GM12878 (cell line): ENCODE data around the gene PCIF1. TPM values are rescaled to one million over a fixed set of nuclear protein-coding genes. Genes with fewer than 3 reads are reported as not detected.

ENCODE experiments used
- ATAC-seq: fragments of 200-7000 bp; cut with Tn5 transposase; 3 replicates; pipeline ENCODE4 v1.9.1; 2020; ENCODE audit warnings: mild to moderate bottlenecking, moderate library complexity
- BruUV-seq: library from RNA; stranded (reverse); fragments of 400-500 nt; replicated peaks from 2 replicates; lab custom pipeline; 2021; lab: Mats Ljungman, UMichigan
- CTCF ChIA-PET: fragments of 300-600 bp; sonication (Branson Sonifier 250); formaldehyde crosslinking; extraction: SDS; loops from one replicate; lab custom pipeline; 2021; ENCODE audit warnings: inconsistent platforms; lab: Yijun Ruan, JAX
- POLR2A ChIA-PET: fragments of 350-600 bp; formaldehyde crosslinking; extraction: SDS; loops from one replicate; lab custom pipeline; 2021; ENCODE audit warnings: inconsistent platforms; lab: Charles Lee
- RAD21 ChIA-PET: fragments of 300-600 bp; sonication (Branson Sonifier 250); formaldehyde crosslinking; loops from one replicate; lab custom pipeline; 2023; ENCODE audit warnings: antibody characterized with exemption; ENCODE audit not compliant: unreplicated experiment; lab: Charles Lee
- SMC1A ChIA-PET: fragments of 300-600 bp; sonication (Branson Sonifier 250); formaldehyde crosslinking; loops from one replicate; lab custom pipeline; 2023; ENCODE audit not compliant: unreplicated experiment, uncharacterized antibody; lab: Charles Lee
- DNase-seq: peaks from one replicate; pipeline ENCODE4 v3.0.0-alpha.2; 2011; ENCODE audit warnings: low read depth, low spot score
- FAIRE-seq: peaks from 3 replicates; lab custom pipeline; 2011; peaks lifted over from hg19 to GRCh38; lab: Jason Lieb, UNC
- H2AFZ ChIP-seq: 2 replicates; pipeline ENCODE4 v1.6.0; 2011; ENCODE audit warnings: low read depth, low read length, control low read depth; ENCODE audit not compliant: control insufficient read depth
- H3K27ac ChIP-seq: 2 replicates; pipeline ENCODE4 v1.5.1; 2011; ENCODE audit warnings: control low read depth; ENCODE audit not compliant: control insufficient read depth, insufficient read depth
- H3K27me3 ChIP-seq, 2 experiments: replicated peaks in 1 of 2; 2 replicates each; pipeline versions ENCODE4 v1.6.0 to v1.6.1; 2011; ENCODE audit warnings: low read length in 1 of 2; ENCODE audit not compliant: control insufficient read depth in 2 of 2, insufficient read depth in 2 of 2
- H3K36me3 ChIP-seq, 2 experiments: 2 replicates each; pipeline ENCODE4 v1.5.1; 2011; ENCODE audit warnings: low read length in 1 of 2; ENCODE audit not compliant: control insufficient read depth in 2 of 2, insufficient read depth in 2 of 2
- H3K4me1 ChIP-seq: 2 replicates; pipeline ENCODE4 v1.6.1; 2011; ENCODE audit warnings: mild to moderate bottlenecking, low read length, moderate library complexity, mixed read lengths; ENCODE audit not compliant: control insufficient read depth, insufficient read depth
- H3K4me2 ChIP-seq: 2 replicates; pipeline ENCODE4 v1.6.0; 2011; ENCODE audit warnings: control low read depth; ENCODE audit not compliant: control insufficient read depth, insufficient read depth
- H3K4me3 ChIP-seq: fragments of 200-600 bp; sonication (generic); 2 replicates; pipeline ENCODE4 v1.5.1; 2016
- H3K79me2 ChIP-seq: 2 replicates; pipeline ENCODE4 v1.6.0; 2011; ENCODE audit warnings: low read length; ENCODE audit not compliant: control insufficient read depth, insufficient read depth
- H3K9ac ChIP-seq: 2 replicates; pipeline ENCODE4 v1.8.0; 2011; ENCODE audit warnings: low read length, control low read depth, mixed read lengths; ENCODE audit not compliant: control insufficient read depth, insufficient read depth
- H3K9me3 ChIP-seq: replicated peaks from 3 replicates; pipeline ENCODE4 v1.5.1; 2011; ENCODE audit warnings: mild to moderate bottlenecking, low read length; ENCODE audit not compliant: control insufficient read depth, insufficient read depth
- H4K20me1 ChIP-seq: 2 replicates; pipeline ENCODE4 v1.6.0; 2011; ENCODE audit not compliant: control insufficient read depth, insufficient read depth
- BCL11A ChIP-seq: IDR thresholded peaks from 2 replicates; pipeline ENCODE4 v1.6.1; 2011; ENCODE audit warnings: low read depth, low read length
- DPF2 ChIP-seq: fragments of 450-650 bp; IDR thresholded peaks from 2 replicates; pipeline ENCODE4 v1.6.1; 2017; ENCODE audit warnings: mild to moderate bottlenecking
- GABPA ChIP-seq: IDR thresholded peaks from 2 replicates; pipeline ENCODE4 v1.6.1; 2014; ENCODE audit warnings: antibody characterized with exemption, low read depth, mild to moderate bottlenecking, inconsistent platforms
- MEF2B ChIP-seq: fragments of 450-650 bp; IDR thresholded peaks from 2 replicates; pipeline ENCODE4 v1.6.1; 2018; ENCODE audit warnings: mild to moderate bottlenecking, moderate library complexity; ENCODE audit not compliant: partially characterized antibody, poor library complexity, severe bottlenecking
- PML ChIP-seq: IDR thresholded peaks from 2 replicates; pipeline ENCODE4 v1.6.1; 2012; ENCODE audit warnings: low read length, inconsistent platforms
- POLR2A ChIP-seq: IDR thresholded peaks from 2 replicates; pipeline ENCODE4 v1.6.1; 2011; ENCODE audit warnings: low read depth, mild to moderate bottlenecking, low read length
- POLR2AphosphoS5 ChIP-seq: IDR thresholded peaks from 2 replicates; pipeline ENCODE4 v1.6.1; 2011; ENCODE audit warnings: mild to moderate bottlenecking, low read length, inconsistent platforms
- RCOR1 ChIP-seq: conservative IDR thresholded peaks from 2 replicates; pipeline ENCODE4 v1.6.1; 2012; ENCODE audit warnings: low read depth, low read length, improper control_type of control experiment
- SMAD5 ChIP-seq: IDR thresholded peaks from 2 replicates; pipeline ENCODE4 v1.6.1; 2016; ENCODE audit warnings: antibody characterized with exemption, low read depth
- SUPT20H ChIP-seq: IDR thresholded peaks from 2 replicates; pipeline ENCODE4 v1.6.1; 2011; ENCODE audit warnings: low read depth, mild to moderate bottlenecking, low read length, moderate library complexity, borderline replicate concordance; ENCODE audit not compliant: control insufficient read depth
- WGBS: methylation state at CpG from one replicate; pipeline ENCODE4 v1.1.6; 2016; ENCODE audit warnings: low lambda C conversion rate; ENCODE audit not compliant: insufficient replicate concordance, insufficient coverage; ENCODE audit errors: missing lambda C conversion rate; 5-methylcytosine and 5-hydroxymethylcytosine counted together
- in situ Hi-C: fragments of 300-500 bp; cut with MboI; formaldehyde crosslinking; loops from 9 replicates; pipeline ENCODE4 v1.14.3; 2018; ENCODE audit warnings: mixed read lengths
- intact Hi-C: fragments of 100-400 bp; cut with micrococcal nuclease; formaldehyde crosslinking; loops from one replicate; pipeline ENCODE4 v1.14.2; 2022; ENCODE audit not compliant: unreplicated experiment
- polyA plus RNA-seq, 11 experiments: library from polyadenylated mRNA; depleted of rRNA in 4 of 11; unstranded in 6 of 11; stranded (reverse) in 5 of 11; fragments of >200 nt; fragmentation: Nextera tagmentation in 4 of 11; fragmentation: Illumina TruSeq in 1 of 11; extraction: Ambion mirVana in 4 of 11; extraction: Trizol in 1 of 11; gene quantifications; 1 replicate in 1 of 11; 2 replicates in 10 of 11; pipeline versions ENCODE4 v1.2.1 to v1.2.3, GENCODE V29; 2011 to 2016; ENCODE audit warnings: inconsistent platforms in 2 of 11, missing spikeins in 2 of 11, low read depth in 1 of 11
- total RNA-seq, 4 experiments: library from RNA; depleted of rRNA in 3 of 4; stranded (reverse); fragments of >200 nt in 3 of 4; fragmentation: Illumina TruSeq in 1 of 4; extraction: Trizol in 1 of 4; gene quantifications; 2 replicates each; pipeline versions ENCODE4 v1.2.1 to v1.2.3, GENCODE V29; 2013 to 2021
- TF ChIP-seq, protein P1 (sequence below): IDR thresholded peaks from 2 replicates; pipeline ENCODE4 v1.6.1; 2011; ENCODE audit warnings: low read depth, low read length, improper control_type of control experiment, borderline replicate concordance
- TF ChIP-seq, protein P2 (sequence below): fragments of 450-650 bp; IDR thresholded peaks from 2 replicates; pipeline ENCODE4 v1.6.1; 2014; ENCODE audit warnings: mild to moderate bottlenecking
- TF ChIP-seq, protein P3 (sequence below): fragments of 450-650 bp; IDR thresholded peaks from 2 replicates; pipeline ENCODE4 v1.6.1; 2016; ENCODE audit warnings: mild to moderate bottlenecking, moderate library complexity, borderline replicate concordance
- TF ChIP-seq, protein P4 (sequence below): fragments of 450-650 bp; IDR thresholded peaks from 2 replicates; pipeline ENCODE4 v1.6.1; 2016; ENCODE audit warnings: mild to moderate bottlenecking

The PCIF1 gene
- total and polyA plus RNA-seq, 10 of the 15 experiments (the other 5 are each of a cell fraction or from before 2014, with no cell fraction given) = 8.4 to 32.9 (median 17.6) TPM

DNA sequence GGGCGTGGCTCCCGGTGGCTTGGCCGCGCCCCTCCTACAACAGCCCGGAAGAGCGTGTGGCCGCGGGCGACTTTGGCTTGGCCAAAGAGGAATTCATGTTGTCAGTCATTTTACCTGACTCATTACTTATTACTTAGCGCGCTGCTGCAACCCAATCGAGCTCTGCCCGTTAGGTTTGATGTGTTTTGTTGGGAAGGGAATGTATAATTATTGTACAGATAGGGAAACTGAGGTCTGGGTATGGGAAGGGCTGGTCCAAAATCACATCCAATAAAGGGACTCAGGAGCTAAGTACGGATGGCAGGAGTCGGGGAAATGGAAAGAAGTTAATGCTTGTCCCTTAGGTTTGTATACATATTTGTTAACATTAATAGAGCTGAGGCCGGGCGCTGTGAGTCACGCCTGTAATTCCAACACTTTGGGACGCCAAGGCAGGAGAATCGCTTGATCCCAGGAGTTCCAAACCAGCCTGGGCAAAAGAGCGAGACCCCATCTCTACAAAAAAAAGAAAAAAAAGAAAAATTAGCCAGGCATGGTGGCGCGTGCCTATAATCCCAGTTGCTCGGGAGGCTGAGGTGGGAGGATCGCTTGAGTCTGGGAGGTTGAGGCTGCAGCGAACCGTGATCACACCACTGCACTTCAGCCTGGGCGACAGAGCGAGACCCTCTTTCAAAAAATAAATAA lies 38.2 kb downstream of the PCIF1 start:
- Histone ChIP-seq H2AFZ (peak overlapping the region; percentile 88), H3K79me2 (peaks cover 34% of the 10 kb centered on the region), H3K36me3 (peaks cover 5 to 8% of the 10 kb centered on the region in 2 experiments), H4K20me1 (no peaks in the 10 kb centered on the region), H3K9me3 (no peaks in the 10 kb centered on the region; the same call in 2 of the 3 replicates), H3K4me1 (peaks cover 5% of the 10 kb centered on the region), H3K4me2 (peak overlapping the region; percentile 83), H3K27me3 (no peaks in the 10 kb centered on the region; a peak in 1 of 4 replicates), H3K4me3 (peak overlapping the region; percentile 79), H3K27ac (peak overlapping the region; percentile 97), H3K9ac (peak overlapping the region; percentile 66)
- ChIA-PET POLR2A (interaction anchor here (0.6 to 1.7 kb wide), 6 partner anchors 32 to 630 kb away, joined by 3 to 9 read pairs (median 4); partner anchors contain the start of gene PCIF1), SMC1A (interaction anchor here (1.0 to 4.1 kb wide), 4 partner anchors 10 to 58 kb away, joined by 3 to 14 read pairs (median 6); no protein-coding TSS in a partner anchor), RAD21 (interaction anchor here (0.8 to 4.1 kb wide), 5 partner anchors 13 to 386 kb away, joined by 3 to 21 read pairs (median 5); no protein-coding TSS in a partner anchor), CTCF (interaction anchor here (0.5 to 12.1 kb wide), 9 partner anchors 10 to 202 kb away, joined by 3 to 151 read pairs (median 4); no protein-coding TSS in a partner anchor)
- DNase-seq (no peak), ATAC-seq (peak; percentile 89), FAIRE-seq (no peak)
- in situ Hi-C loops (no loop called here), intact Hi-C loops (loop anchor here (5.0 kb wide), 3 partner anchors 40 to 115 kb away; partner anchors contain the start of genes CTSA, NCOA5 and NEURL2)
- WGBS = 48% methylated on average over 29 of the region's 29 CpGs
- BruUV-seq = TSS peak; percentile 92
- TF ChIP-seq, protein P1, sequence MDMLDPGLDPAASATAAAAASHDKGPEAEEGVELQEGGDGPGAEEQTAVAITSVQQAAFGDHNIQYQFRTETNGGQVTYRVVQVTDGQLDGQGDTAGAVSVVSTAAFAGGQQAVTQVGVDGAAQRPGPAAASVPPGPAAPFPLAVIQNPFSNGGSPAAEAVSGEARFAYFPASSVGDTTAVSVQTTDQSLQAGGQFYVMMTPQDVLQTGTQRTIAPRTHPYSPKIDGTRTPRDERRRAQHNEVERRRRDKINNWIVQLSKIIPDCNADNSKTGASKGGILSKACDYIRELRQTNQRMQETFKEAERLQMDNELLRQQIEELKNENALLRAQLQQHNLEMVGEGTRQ = no peak
- TF ChIP-seq, protein P2, sequence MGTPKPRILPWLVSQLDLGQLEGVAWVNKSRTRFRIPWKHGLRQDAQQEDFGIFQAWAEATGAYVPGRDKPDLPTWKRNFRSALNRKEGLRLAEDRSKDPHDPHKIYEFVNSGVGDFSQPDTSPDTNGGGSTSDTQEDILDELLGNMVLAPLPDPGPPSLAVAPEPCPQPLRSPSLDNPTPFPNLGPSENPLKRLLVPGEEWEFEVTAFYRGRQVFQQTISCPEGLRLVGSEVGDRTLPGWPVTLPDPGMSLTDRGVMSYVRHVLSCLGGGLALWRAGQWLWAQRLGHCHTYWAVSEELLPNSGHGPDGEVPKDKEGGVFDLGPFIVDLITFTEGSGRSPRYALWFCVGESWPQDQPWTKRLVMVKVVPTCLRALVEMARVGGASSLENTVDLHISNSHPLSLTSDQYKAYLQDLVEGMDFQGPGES = no peak
- TF ChIP-seq GABPA (no peak), POLR2A (peak; percentile 72), SMAD5 (peak; percentile 85), RCOR1 (no peak), BCL11A (no peak), MEF2B (no peak), SUPT20H (no peak), POLR2AphosphoS5 (peak; percentile 69; the same call in 1 of the 2 replicates), PML (peak; percentile 61; the same call in 1 of the 2 replicates), DPF2 (0 out of 2 replicates have a peak, but pooled peaks have one; percentile 2)
- TF ChIP-seq, protein P3, sequence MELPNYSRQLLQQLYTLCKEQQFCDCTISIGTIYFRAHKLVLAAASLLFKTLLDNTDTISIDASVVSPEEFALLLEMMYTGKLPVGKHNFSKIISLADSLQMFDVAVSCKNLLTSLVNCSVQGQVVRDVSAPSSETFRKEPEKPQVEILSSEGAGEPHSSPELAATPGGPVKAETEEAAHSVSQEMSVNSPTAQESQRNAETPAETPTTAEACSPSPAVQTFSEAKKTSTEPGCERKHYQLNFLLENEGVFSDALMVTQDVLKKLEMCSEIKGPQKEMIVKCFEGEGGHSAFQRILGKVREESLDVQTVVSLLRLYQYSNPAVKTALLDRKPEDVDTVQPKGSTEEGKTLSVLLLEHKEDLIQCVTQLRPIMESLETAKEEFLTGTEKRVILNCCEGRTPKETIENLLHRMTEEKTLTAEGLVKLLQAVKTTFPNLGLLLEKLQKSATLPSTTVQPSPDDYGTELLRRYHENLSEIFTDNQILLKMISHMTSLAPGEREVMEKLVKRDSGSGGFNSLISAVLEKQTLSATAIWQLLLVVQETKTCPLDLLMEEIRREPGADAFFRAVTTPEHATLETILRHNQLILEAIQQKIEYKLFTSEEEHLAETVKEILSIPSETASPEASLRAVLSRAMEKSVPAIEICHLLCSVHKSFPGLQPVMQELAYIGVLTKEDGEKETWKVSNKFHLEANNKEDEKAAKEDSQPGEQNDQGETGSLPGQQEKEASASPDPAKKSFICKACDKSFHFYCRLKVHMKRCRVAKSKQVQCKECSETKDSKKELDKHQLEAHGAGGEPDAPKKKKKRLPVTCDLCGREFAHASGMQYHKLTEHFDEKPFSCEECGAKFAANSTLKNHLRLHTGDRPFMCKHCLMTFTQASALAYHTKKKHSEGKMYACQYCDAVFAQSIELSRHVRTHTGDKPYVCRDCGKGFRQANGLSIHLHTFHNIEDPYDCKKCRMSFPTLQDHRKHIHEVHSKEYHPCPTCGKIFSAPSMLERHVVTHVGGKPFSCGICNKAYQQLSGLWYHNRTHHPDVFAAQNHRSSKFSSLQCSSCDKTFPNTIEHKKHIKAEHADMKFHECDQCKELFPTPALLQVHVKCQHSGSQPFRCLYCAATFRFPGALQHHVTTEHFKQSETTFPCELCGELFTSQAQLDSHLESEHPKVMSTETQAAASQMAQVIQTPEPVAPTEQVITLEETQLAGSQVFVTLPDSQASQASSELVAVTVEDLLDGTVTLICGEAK = no peak
- TF ChIP-seq, protein P4, sequence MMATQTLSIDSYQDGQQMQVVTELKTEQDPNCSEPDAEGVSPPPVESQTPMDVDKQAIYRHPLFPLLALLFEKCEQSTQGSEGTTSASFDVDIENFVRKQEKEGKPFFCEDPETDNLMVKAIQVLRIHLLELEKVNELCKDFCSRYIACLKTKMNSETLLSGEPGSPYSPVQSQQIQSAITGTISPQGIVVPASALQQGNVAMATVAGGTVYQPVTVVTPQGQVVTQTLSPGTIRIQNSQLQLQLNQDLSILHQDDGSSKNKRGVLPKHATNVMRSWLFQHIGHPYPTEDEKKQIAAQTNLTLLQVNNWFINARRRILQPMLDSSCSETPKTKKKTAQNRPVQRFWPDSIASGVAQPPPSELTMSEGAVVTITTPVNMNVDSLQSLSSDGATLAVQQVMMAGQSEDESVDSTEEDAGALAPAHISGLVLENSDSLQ = peak; percentile 89
